Adipocyte (in vitro differentiated cells): ENCODE results near the gene SLC6A3.
A peak's percentile ranks its signal among the peaks of the same experiment; 100 is the strongest.

Source experiments
- DNase-seq: peaks from one replicate; pipeline ENCODE4 v3.0.0-alpha.2; 2015; ENCODE audit warnings: low read depth
- H3K27me3 ChIP-seq: replicated peaks from 2 replicates; pipeline ENCODE4 v1.7.0; 2013; ENCODE audit warnings: mild to moderate bottlenecking, low read length, moderate library complexity; ENCODE audit not compliant: control insufficient read depth, insufficient read depth
- H3K36me3 ChIP-seq: 2 replicates; pipeline ENCODE4 v1.7.0; 2013; ENCODE audit warnings: low read length, mild to moderate bottlenecking, moderate library complexity; ENCODE audit not compliant: control insufficient read depth, insufficient read depth, severe bottlenecking
- H3K4me1 ChIP-seq: 2 replicates; pipeline ENCODE4 v1.7.0; 2013; ENCODE audit warnings: mild to moderate bottlenecking, low read length, moderate library complexity; ENCODE audit not compliant: control insufficient read depth, insufficient read depth
- H3K4me3 ChIP-seq: 2 replicates; pipeline ENCODE4 v1.7.0; 2013; ENCODE audit warnings: mild to moderate bottlenecking, low read length, moderate library complexity
- H3K9ac ChIP-seq: 2 replicates; pipeline ENCODE4 v1.7.0; 2013; ENCODE audit warnings: mild to moderate bottlenecking, low read length, moderate library complexity
- H3K9me3 ChIP-seq: 2 replicates; pipeline ENCODE4 v1.7.0; 2013; ENCODE audit warnings: mild to moderate bottlenecking, low read length, moderate library complexity; ENCODE audit not compliant: control insufficient read depth

The SLC6A3 gene

GRCh38 chr5:1468629-1469527 is 23.6 kb upstream of the SLC6A3 start:
- no peak for DNase-seq
- no peak overlapping the region for H3K4me3 ChIP-seq
- H3K36me3 ChIP-seq, result peaks cover 27% of the 10 kb centered on the region
- no peaks in the 10 kb centered on the region for H3K27me3 ChIP-seq
- H3K4me1 ChIP-seq, result peaks cover 5% of the 10 kb centered on the region
- no peak overlapping the region for H3K9ac ChIP-seq
- H3K9me3 ChIP-seq, result no peaks in the 10 kb centered on the region

- H3K9me3 ChIP-seq, result no peaks in the 10 kb centered on the region
- H3K36me3 ChIP-seq, result peaks cover 27% of the 10 kb centered on the region
- H3K9ac ChIP-seq, result no peak overlapping the region
- peak; percentile 8 for DNase-seq
- no peak overlapping the region for H3K4me3 ChIP-seq
- no peaks in the 10 kb centered on the region for H3K27me3 ChIP-seq
- H3K4me1 ChIP-seq, result peaks cover 5% of the 10 kb centered on the region
Measured at GRCh38 chr5:1468247-1468612, 23.0 kb upstream of the SLC6A3 start.

- no peak for DNase-seq
- Histone ChIP-seq H3K9ac (no peak overlapping the region), H3K27me3 (no peaks in the 10 kb centered on the region), H3K4me1 (peaks cover 5% of the 10 kb centered on the region), H3K4me3 (no peak overlapping the region), H3K9me3 (no peaks in the 10 kb centered on the region), H3K36me3 (peaks cover 31% of the 10 kb centered on the region)
Measured at GRCh38 chr5:1467341-1468246, 22.4 kb upstream of the SLC6A3 start.

- Histone ChIP-seq H3K4me1 (peaks cover 5% of the 10 kb centered on the region), H3K36me3 (peaks cover 34% of the 10 kb centered on the region), H3K4me3 (no peak overlapping the region)
Measured at GRCh38 chr5:1466631-1467265, 21.5 kb upstream of the SLC6A3 start.

GRCh38 chr5:1465966-1466471 is 20.8 kb upstream of the SLC6A3 start:
- Histone ChIP-seq H3K4me1 (peaks cover 5% of the 10 kb centered on the region), H3K27me3 (no peaks in the 10 kb centered on the region), H3K36me3 (peaks cover 41% of the 10 kb centered on the region), H3K9me3 (no peaks in the 10 kb centered on the region), H3K4me3 (no peak overlapping the region), H3K9ac (no peak overlapping the region)
- DNase-seq, result no peak

More at GRCh38 chr5:1466631-1467265, 21.5 kb upstream of the SLC6A3 start:
- DNase-seq, result no peak
- H3K9me3 ChIP-seq, result no peaks in the 10 kb centered on the region
- H3K9ac ChIP-seq, result no peak overlapping the region
- H3K27me3 ChIP-seq, result no peaks in the 10 kb centered on the region

GRCh38 chr5:1465117-1465516 is 19.9 kb upstream of the SLC6A3 start:
- Histone ChIP-seq H3K27me3 (no peaks in the 10 kb centered on the region), H3K4me3 (no peak overlapping the region), H3K9ac (no peak overlapping the region), H3K36me3 (peaks cover 44% of the 10 kb centered on the region), H3K4me1 (peaks cover 1% of the 10 kb centered on the region), H3K9me3 (no peaks in the 10 kb centered on the region)
- DNase-seq, result no peak

GRCh38 chr5:1464511-1464910 is 19.3 kb upstream of the SLC6A3 start:
- Histone ChIP-seq H3K9ac (no peak overlapping the region), H3K9me3 (no peaks in the 10 kb centered on the region), H3K4me3 (no peak overlapping the region), H3K36me3 (peaks cover 44% of the 10 kb centered on the region), H3K27me3 (no peaks in the 10 kb centered on the region), H3K4me1 (no peaks in the 10 kb centered on the region)
- DNase-seq, result no peak

GRCh38 chr5:1464096-1464446 is 18.8 kb upstream of the SLC6A3 start:
- peaks cover 44% of the 10 kb centered on the region for H3K36me3 ChIP-seq
- H3K9ac ChIP-seq, result no peak overlapping the region
- H3K27me3 ChIP-seq, result no peaks in the 10 kb centered on the region
- H3K4me1 ChIP-seq, result no peaks in the 10 kb centered on the region
- no peak overlapping the region for H3K4me3 ChIP-seq
- no peaks in the 10 kb centered on the region for H3K9me3 ChIP-seq
- no peak for DNase-seq

- DNase-seq, result no peak
- H3K4me3 ChIP-seq, result no peak overlapping the region
- no peaks in the 10 kb centered on the region for H3K4me1 ChIP-seq
- H3K9ac ChIP-seq, result no peak overlapping the region
- H3K9me3 ChIP-seq, result no peaks in the 10 kb centered on the region
- H3K27me3 ChIP-seq, result no peaks in the 10 kb centered on the region
- H3K36me3 ChIP-seq, result peaks cover 44% of the 10 kb centered on the region
Measured at GRCh38 chr5:1463326-1464095, 18.3 kb upstream of the SLC6A3 start.

GRCh38 chr5:1462358-1462757 is 17.1 kb upstream of the SLC6A3 start:
- H3K9me3 ChIP-seq, result no peaks in the 10 kb centered on the region
- H3K27me3 ChIP-seq, result no peaks in the 10 kb centered on the region
- no peak overlapping the region for H3K4me3 ChIP-seq
- peaks cover 44% of the 10 kb centered on the region for H3K36me3 ChIP-seq
- no peaks in the 10 kb centered on the region for H3K4me1 ChIP-seq
- no peak overlapping the region for H3K9ac ChIP-seq
- DNase-seq, result no peak
